Measurements from ENCODE around the gene PCCA.

DNA sequence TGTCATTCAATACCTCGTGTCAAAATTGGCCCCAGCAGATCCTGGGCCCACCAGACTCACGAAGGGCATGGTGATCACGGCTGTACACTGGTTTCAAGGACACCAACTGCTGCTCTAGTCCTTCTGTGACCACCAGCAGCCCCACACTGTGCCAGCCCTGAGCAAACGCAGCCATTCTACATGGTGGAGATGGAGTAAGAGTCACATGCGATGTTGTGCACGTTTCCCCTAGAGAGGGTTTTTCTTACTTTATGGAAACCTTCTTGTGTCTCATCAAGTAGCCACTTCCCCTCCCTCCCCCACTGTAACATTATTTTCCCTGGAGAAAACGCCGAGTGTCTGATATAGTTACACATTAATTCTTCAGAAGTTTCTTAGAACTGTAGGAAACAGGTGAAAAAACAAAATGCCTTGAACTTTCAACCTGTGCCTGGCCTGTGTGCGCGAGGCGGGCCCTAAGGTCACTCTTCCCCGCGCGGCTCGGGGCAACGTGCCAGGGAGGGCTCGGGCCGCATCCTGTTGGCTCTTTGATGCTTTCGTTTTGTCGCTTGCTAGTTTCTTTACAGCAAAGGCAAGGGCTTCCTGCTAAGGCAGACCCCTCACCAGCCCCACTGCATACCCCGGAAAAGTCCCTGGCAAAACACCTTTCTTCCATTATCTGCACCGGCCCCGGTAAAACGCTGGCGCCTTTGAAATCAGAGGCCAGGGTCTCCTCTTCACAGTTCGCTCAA is 455.1 kb downstream of the PCCA start:
- TF ChIP-seq, protein P1, sequence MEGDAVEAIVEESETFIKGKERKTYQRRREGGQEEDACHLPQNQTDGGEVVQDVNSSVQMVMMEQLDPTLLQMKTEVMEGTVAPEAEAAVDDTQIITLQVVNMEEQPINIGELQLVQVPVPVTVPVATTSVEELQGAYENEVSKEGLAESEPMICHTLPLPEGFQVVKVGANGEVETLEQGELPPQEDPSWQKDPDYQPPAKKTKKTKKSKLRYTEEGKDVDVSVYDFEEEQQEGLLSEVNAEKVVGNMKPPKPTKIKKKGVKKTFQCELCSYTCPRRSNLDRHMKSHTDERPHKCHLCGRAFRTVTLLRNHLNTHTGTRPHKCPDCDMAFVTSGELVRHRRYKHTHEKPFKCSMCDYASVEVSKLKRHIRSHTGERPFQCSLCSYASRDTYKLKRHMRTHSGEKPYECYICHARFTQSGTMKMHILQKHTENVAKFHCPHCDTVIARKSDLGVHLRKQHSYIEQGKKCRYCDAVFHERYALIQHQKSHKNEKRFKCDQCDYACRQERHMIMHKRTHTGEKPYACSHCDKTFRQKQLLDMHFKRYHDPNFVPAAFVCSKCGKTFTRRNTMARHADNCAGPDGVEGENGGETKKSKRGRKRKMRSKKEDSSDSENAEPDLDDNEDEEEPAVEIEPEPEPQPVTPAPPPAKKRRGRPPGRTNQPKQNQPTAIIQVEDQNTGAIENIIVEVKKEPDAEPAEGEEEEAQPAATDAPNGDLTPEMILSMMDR (IDR thresholded peaks at IDR 0.05; ENCODE audit: low read length) = no peak
- TF ChIP-seq EZH2 (IDR thresholded peaks at IDR 0.05; ENCODE audit: borderline replicate concordance, low read length) = no peak

Data from OCI-LY1 (cell line).